B cell (primary cell): Measurements from ENCODE around the gene SOX6. TPM values are rescaled to one million over a fixed set of nuclear protein-coding genes. Genes with fewer than 3 reads are reported as not detected.

ENCODE experiments used
- ATAC-seq: fragments of 200-7000 bp; cut with Tn5 transposase; one replicate; pipeline ENCODE4 v1.10.0; 2021; ENCODE audit warnings: low read depth, mild to moderate bottlenecking, moderate number of reproducible peaks, moderate library complexity
- CTCF ChIA-PET: fragments of 350-600 bp; sonication (Branson Sonifier 250); formaldehyde crosslinking; loops from one replicate; lab custom pipeline; 2021; ENCODE audit warnings: antibody characterized with exemption, inconsistent platforms; lab: Charles Lee
- POLR2A ChIA-PET: fragments of 350-600 bp; sonication (Branson Sonifier 250); formaldehyde crosslinking; loops from one replicate; lab custom pipeline; 2021; ENCODE audit warnings: antibody characterized with exemption; lab: Charles Lee
- DNase-seq: peaks from one replicate; pipeline ENCODE4 v3.0.0; 2013
- H2AFZ ChIP-seq: 2 replicates; pipeline ENCODE4 v1.6.1; 2012; ENCODE audit warnings: mild to moderate bottlenecking, low read depth, low read length; ENCODE audit not compliant: insufficient read depth, poor library complexity, severe bottlenecking
- H3K27ac ChIP-seq, 2 donors: 1 replicate in 1 of 2; 2 replicates in 1 of 2; pipeline ENCODE4 v1.5.1; 2012 to 2013; ENCODE audit warnings: low read length in 2 of 2, mild to moderate bottlenecking in 2 of 2, moderate library complexity in 1 of 2
- H3K27me3 ChIP-seq, 4 experiments: fragments of 200-600 bp in 1 of 4; sonication (generic) in 1 of 4; replicated peaks in 1 of 4; 1 replicate in 2 of 4; 2 replicates in 2 of 4; pipeline versions ENCODE4 v1.6.1 to v1.7.0; 2013 to 2016; ENCODE audit warnings: low read length in 3 of 4, mild to moderate bottlenecking in 2 of 4, mixed read lengths in 1 of 4, moderate library complexity in 1 of 4; ENCODE audit not compliant: insufficient read depth in 4 of 4, control insufficient read depth in 3 of 4; ENCODE audit errors: control extremely low read depth in 1 of 4
- H3K36me3 ChIP-seq, 2 experiments: replicated peaks in 1 of 2; 1 replicate in 1 of 2; 2 replicates in 1 of 2; pipeline versions ENCODE4 v1.6.1 to v1.7.1; 2013; ENCODE audit warnings: low read length in 1 of 2; ENCODE audit not compliant: insufficient read depth in 2 of 2, control insufficient read depth in 1 of 2; ENCODE audit errors: control extremely low read depth in 1 of 2, extremely low read depth in 1 of 2
- H3K4me1 ChIP-seq, 2 donors: fragments of 200-600 bp in 1 of 2; sonication (generic) in 1 of 2; 1 replicate in 1 of 2; 2 replicates in 1 of 2; pipeline versions ENCODE4 v1.5.1 to v1.6.1; 2013 to 2017; ENCODE audit warnings: low read length in 2 of 2; ENCODE audit not compliant: control insufficient read depth in 2 of 2, insufficient read depth in 2 of 2
- H3K4me2 ChIP-seq: replicated peaks from 2 replicates; pipeline ENCODE3; 2012; ENCODE audit warnings: mild to moderate bottlenecking, low read depth, low read length; ENCODE audit not compliant: poor library complexity, severe bottlenecking
- H3K4me3 ChIP-seq, 5 experiments: fragments of 200-600 bp in 1 of 5; sonication (generic) in 1 of 5; 1 replicate in 3 of 5; 2 replicates in 2 of 5; pipeline versions ENCODE4 v1.5.1 to v1.7.0; 2011 to 2016; ENCODE audit warnings: low read length in 4 of 5, mild to moderate bottlenecking in 4 of 5, low read depth in 2 of 5, control low read depth in 1 of 5, moderate library complexity in 1 of 5; ENCODE audit not compliant: insufficient read depth in 1 of 5; ENCODE audit errors: control extremely low read depth in 1 of 5, extremely low read depth in 1 of 5
- H3K79me2 ChIP-seq: fragments of 200-600 bp; sonication (generic); one replicate; pipeline ENCODE4 v1.6.0; 2016; ENCODE audit warnings: low read length; ENCODE audit not compliant: control insufficient read depth, insufficient read depth
- H3K9ac ChIP-seq: fragments of 200-600 bp; sonication (generic); 2 replicates; pipeline ENCODE4 v1.6.1; 2017; ENCODE audit warnings: mild to moderate bottlenecking, low read length, moderate library complexity
- H3K9me3 ChIP-seq, 3 donors: one replicate each; pipeline versions ENCODE4 v1.6.1 to v1.7.1; 2013; ENCODE audit warnings: low read length in 2 of 3; ENCODE audit not compliant: control insufficient read depth in 2 of 3, insufficient read depth in 1 of 3; ENCODE audit errors: control extremely low read depth in 1 of 3
- H4K20me1 ChIP-seq: 2 replicates; pipeline ENCODE4 v1.6.0; 2012; ENCODE audit warnings: mild to moderate bottlenecking, low read length; ENCODE audit not compliant: insufficient read depth, control insufficient read depth, poor library complexity, severe bottlenecking
- H3K27ac Mint-ChIP-seq: one replicate; pipeline ENCODE4 v1.8.0; 2021; ENCODE audit warnings: mixed read lengths
- H3K27me3 Mint-ChIP-seq: one replicate; pipeline ENCODE4 v1.8.0; 2021; ENCODE audit warnings: mixed read lengths
- H3K4me1 Mint-ChIP-seq: one replicate; pipeline ENCODE4 v1.8.0; 2021; ENCODE audit warnings: mixed read lengths
- H3K4me3 Mint-ChIP-seq: one replicate; pipeline ENCODE4 v1.8.0; 2021; ENCODE audit warnings: mixed read lengths
- H3K9me3 Mint-ChIP-seq: one replicate; pipeline ENCODE4 v1.8.0; 2022; ENCODE audit warnings: mixed read lengths; ENCODE audit not compliant: insufficient read depth
- EZH2 ChIP-seq: IDR thresholded peaks from 2 replicates; pipeline ENCODE4 v1.6.1; 2012; ENCODE audit warnings: borderline replicate concordance, low read depth, mild to moderate bottlenecking, moderate library complexity, low read length; ENCODE audit not compliant: insufficient read depth, poor library complexity, severe bottlenecking
- WGBS: methylation state at CpG from one replicate; pipeline ENCODE4 v1.1.5; 2013; ENCODE audit warnings: missing lambda C conversion rate; ENCODE audit not compliant: insufficient coverage; 5-methylcytosine and 5-hydroxymethylcytosine counted together
- intact Hi-C: fragments of 100-400 bp; cut with micrococcal nuclease; formaldehyde crosslinking; loops from one replicate; pipeline ENCODE4 v1.10.0; 2022
- polyA plus RNA-seq: library from polyadenylated mRNA; depleted of rRNA; stranded (reverse); fragments of >200 nt; gene quantifications from 2 replicates; pipeline ENCODE4 v1.2.3, GENCODE V29; 2012
- total RNA-seq, 2 donors: library from RNA; stranded (reverse); fragments of 120-200 nt in 1 of 2; gene quantifications; 1 replicate in 1 of 2; 2 replicates in 1 of 2; pipeline versions ENCODE4 v1.2.3 to v1.2.4, GENCODE V29; 2013 to 2022
- TF ChIP-seq, protein P1 (sequence below): fragments of 200-600 bp; IDR thresholded peaks from one replicate; pipeline ENCODE4 v1.8.0; 2022; ENCODE audit warnings: antibody characterized with exemption, mild to moderate bottlenecking

SOX6 gene
- total and polyA plus RNA-seq, 2 donors (not counting 1 experiment from before 2014, with no cell fraction given) = not detected

DNA sequence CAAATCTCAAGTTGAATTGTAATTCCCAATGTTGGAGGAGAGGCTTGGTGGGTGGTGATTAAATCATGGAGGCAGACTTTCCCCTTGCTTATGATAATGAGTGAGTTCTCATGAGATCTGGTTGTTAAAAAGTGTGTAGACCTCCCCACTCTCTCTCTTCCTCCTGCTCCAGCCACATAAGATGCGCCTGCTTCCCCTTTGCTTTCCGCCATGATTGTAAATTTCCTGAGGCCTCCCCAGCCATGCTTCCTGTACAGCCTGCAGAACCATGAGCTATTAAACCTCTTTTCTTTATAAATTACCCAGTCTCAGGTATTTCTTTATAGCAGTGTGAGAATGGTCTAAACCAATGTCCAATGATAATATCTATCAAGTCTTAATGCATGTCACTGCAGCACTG, 34.2 kb downstream of the SOX6 start:
- intact Hi-C loops = no loop called here
- no peak for ATAC-seq
- no peak overlapping the region for H2AFZ ChIP-seq
- Mint-ChIP-seq H3K27ac (no peak overlapping the region), H3K27me3 (no peaks in the 10 kb centered on the region), H3K9me3 (peaks cover 2% of the 10 kb centered on the region), H3K4me3 (no peak overlapping the region), H3K4me1 (no peaks in the 10 kb centered on the region)
- DNase-seq = no peak
- H3K9me3 ChIP-seq = peaks cover 0 to 2% (median 0%) of the 10 kb centered on the region in 3 donors
- H3K79me2 ChIP-seq = no peaks in the 10 kb centered on the region
- H3K4me1 ChIP-seq = no peaks in the 10 kb centered on the region
- H3K4me3 ChIP-seq = no peak overlapping the region
- POLR2A ChIA-PET = no interaction called here
- WGBS = no CpG with 5 or more reads among the region's 2 CpGs
- no peak overlapping the region for H3K9ac ChIP-seq
- H3K27ac ChIP-seq = no peak overlapping the region
- H4K20me1 ChIP-seq = no peaks in the 10 kb centered on the region
- no peak overlapping the region for H3K4me2 ChIP-seq
- no peaks in the 10 kb centered on the region for H3K36me3 ChIP-seq
- no peak for TF ChIP-seq EZH2
- TF ChIP-seq, protein P1, sequence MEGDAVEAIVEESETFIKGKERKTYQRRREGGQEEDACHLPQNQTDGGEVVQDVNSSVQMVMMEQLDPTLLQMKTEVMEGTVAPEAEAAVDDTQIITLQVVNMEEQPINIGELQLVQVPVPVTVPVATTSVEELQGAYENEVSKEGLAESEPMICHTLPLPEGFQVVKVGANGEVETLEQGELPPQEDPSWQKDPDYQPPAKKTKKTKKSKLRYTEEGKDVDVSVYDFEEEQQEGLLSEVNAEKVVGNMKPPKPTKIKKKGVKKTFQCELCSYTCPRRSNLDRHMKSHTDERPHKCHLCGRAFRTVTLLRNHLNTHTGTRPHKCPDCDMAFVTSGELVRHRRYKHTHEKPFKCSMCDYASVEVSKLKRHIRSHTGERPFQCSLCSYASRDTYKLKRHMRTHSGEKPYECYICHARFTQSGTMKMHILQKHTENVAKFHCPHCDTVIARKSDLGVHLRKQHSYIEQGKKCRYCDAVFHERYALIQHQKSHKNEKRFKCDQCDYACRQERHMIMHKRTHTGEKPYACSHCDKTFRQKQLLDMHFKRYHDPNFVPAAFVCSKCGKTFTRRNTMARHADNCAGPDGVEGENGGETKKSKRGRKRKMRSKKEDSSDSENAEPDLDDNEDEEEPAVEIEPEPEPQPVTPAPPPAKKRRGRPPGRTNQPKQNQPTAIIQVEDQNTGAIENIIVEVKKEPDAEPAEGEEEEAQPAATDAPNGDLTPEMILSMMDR = no peak
- CTCF ChIA-PET = no interaction called here
- H3K27me3 ChIP-seq = no peaks in the 10 kb centered on the region

DNA sequence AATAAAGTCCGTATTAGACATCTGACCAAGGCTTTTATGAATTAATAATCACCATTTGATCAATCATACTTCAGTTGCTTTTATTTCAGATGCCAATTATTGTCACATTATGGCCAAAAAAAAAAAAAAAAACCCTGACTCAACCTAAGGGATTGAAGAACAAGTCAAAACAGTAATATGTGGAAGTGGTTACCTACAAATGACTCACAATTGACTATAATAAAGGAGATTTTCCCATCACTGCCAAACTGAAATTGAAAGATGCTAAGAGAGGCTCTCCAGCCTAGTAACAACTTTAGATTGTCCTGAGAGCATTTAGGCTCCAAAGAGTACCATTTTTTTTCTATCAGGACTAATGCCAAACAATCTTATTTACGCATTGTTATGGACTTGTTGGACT, 35.2 kb downstream of the SOX6 start:
- Histone ChIP-seq H3K36me3 (no peaks in the 10 kb centered on the region), H3K9me3 (peaks cover 0 to 2% (median 0%) of the 10 kb centered on the region in 3 donors), H3K4me2 (no peak overlapping the region), H3K79me2 (no peaks in the 10 kb centered on the region), H3K4me1 (no peaks in the 10 kb centered on the region), H3K27me3 (no peaks in the 10 kb centered on the region), H4K20me1 (no peaks in the 10 kb centered on the region), H3K27ac (no peak overlapping the region), H3K9ac (no peak overlapping the region), H3K4me3 (no peak overlapping the region), H2AFZ (no peak overlapping the region)
- Mint-ChIP-seq H3K4me1 (no peaks in the 10 kb centered on the region), H3K4me3 (no peak overlapping the region), H3K9me3 (peaks cover 1% of the 10 kb centered on the region), H3K27me3 (no peaks in the 10 kb centered on the region), H3K27ac (no peak overlapping the region)
- ChIA-PET CTCF (no interaction called here), POLR2A (no interaction called here)
- WGBS = no CpG with 5 or more reads among the region's 2 CpGs
- DNase-seq = no peak
- ATAC-seq = no peak
- TF ChIP-seq EZH2 = no peak
- TF ChIP-seq, protein P1 = no peak
- intact Hi-C loops = no loop called here
